ENCODE data around the gene IGF2BP3. TPM values are rescaled to one million over a fixed set of nuclear protein-coding genes. Genes with fewer than 3 reads are reported as not detected.

IGF2BP3 gene
- total and polyA plus RNA-seq, 3 donors from 2014 or later, result 17.8 to 36.0 (median 20.1) TPM

DNA sequence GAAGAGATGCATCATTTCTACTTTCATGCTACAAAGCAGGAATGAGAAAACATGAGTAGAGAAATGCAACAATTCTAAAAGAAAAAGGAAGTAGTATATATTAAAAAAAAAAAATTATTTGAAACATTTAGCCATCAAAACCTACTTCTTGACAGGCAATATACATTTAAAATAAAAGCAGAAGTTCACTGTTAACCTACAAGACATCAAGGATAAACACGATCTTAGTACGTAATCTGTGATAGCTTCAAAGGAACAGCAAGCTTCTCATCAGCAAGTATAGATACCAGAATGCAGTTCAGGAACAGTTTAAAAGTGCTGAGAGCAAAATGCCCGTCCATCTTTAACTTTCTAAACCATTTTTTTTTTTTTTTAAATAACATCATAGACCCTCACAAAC, 134.2 kb downstream of the IGF2BP3 start:
- Histone ChIP-seq H3K36me3 (ENCODE audit: low read depth, missing control alignments) (no peaks in the 10 kb centered on the region), H3K9me3 (no peaks in the 10 kb centered on the region), H3K4me3 (no peak overlapping the region), H3K4me1 (peaks cover 5% of the 10 kb centered on the region), H3K27ac (no peak overlapping the region), H3K27me3 (no peaks in the 10 kb centered on the region)
- intact Hi-C loops (cut with DNase I; ENCODE audit: low total_unique reads), result no loop called here
- TF ChIP-seq, protein P1, sequence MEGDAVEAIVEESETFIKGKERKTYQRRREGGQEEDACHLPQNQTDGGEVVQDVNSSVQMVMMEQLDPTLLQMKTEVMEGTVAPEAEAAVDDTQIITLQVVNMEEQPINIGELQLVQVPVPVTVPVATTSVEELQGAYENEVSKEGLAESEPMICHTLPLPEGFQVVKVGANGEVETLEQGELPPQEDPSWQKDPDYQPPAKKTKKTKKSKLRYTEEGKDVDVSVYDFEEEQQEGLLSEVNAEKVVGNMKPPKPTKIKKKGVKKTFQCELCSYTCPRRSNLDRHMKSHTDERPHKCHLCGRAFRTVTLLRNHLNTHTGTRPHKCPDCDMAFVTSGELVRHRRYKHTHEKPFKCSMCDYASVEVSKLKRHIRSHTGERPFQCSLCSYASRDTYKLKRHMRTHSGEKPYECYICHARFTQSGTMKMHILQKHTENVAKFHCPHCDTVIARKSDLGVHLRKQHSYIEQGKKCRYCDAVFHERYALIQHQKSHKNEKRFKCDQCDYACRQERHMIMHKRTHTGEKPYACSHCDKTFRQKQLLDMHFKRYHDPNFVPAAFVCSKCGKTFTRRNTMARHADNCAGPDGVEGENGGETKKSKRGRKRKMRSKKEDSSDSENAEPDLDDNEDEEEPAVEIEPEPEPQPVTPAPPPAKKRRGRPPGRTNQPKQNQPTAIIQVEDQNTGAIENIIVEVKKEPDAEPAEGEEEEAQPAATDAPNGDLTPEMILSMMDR (IDR thresholded peaks at IDR 0.05), result no peak
- TF ChIP-seq POLR2A (IDR thresholded peaks at IDR 0.05), result no peak
- WGBS, 2 donors, result 67 to 73% methylated on average over 3 of the region's 3 CpGs
- DNase-seq, result no peak

DNA sequence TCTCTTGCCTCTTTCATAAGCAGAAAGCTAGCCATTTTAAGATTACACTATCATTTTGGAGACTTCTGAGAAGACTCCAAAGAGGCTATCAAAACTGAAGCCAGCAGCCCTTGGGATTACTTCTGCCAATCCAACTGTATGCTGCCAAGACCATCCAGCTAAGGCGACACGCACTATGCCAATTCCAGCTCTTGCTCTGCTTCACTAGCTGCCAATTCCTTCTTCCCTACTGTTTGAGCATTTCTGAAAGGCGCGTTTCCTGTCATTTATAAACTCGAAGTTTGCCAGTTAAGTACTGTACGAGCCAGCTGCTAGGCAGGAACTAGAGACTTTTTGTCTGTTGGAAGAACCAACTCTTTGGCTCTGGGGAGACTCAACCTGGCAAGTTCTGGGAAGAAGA, 134.7 kb downstream of the IGF2BP3 start:
- intact Hi-C loops (cut with DNase I; ENCODE audit: low total_unique reads), result no loop called here
- Histone ChIP-seq H3K4me3 (no peak overlapping the region), H3K4me1 (peaks cover 5% of the 10 kb centered on the region), H3K27ac (no peak overlapping the region), H3K9me3 (no peaks in the 10 kb centered on the region), H3K36me3 (ENCODE audit: low read depth, missing control alignments) (no peaks in the 10 kb centered on the region), H3K27me3 (no peaks in the 10 kb centered on the region)
- TF ChIP-seq, protein P1 (IDR thresholded peaks at IDR 0.05), result no peak
- TF ChIP-seq POLR2A (IDR thresholded peaks at IDR 0.05), result no peak
- DNase-seq, result no peak
- WGBS, 2 donors, result 40 to 65% methylated on average over 6 of the region's 6 CpGs

GRCh38 chr7:23335136-23335535, 135.2 kb downstream of the IGF2BP3 start:
- Histone ChIP-seq H3K36me3 (ENCODE audit: low read depth, missing control alignments) (no peaks in the 10 kb centered on the region), H3K27ac (peak overlapping the region in 1 of 2 donors; percentile 11), H3K4me1 (peaks cover 5% of the 10 kb centered on the region), H3K27me3 (no peaks in the 10 kb centered on the region), H3K9me3 (no peaks in the 10 kb centered on the region), H3K4me3 (no peak overlapping the region)
- no peak for DNase-seq
- WGBS, 2 donors, result 35 to 46% methylated on average over 2 of the region's 2 CpGs
- TF ChIP-seq, protein P1 (IDR thresholded peaks at IDR 0.05), result no peak
- TF ChIP-seq POLR2A (IDR thresholded peaks at IDR 0.05), result no peak
- intact Hi-C loops (cut with DNase I; ENCODE audit: low total_unique reads), result no loop called here

DNA sequence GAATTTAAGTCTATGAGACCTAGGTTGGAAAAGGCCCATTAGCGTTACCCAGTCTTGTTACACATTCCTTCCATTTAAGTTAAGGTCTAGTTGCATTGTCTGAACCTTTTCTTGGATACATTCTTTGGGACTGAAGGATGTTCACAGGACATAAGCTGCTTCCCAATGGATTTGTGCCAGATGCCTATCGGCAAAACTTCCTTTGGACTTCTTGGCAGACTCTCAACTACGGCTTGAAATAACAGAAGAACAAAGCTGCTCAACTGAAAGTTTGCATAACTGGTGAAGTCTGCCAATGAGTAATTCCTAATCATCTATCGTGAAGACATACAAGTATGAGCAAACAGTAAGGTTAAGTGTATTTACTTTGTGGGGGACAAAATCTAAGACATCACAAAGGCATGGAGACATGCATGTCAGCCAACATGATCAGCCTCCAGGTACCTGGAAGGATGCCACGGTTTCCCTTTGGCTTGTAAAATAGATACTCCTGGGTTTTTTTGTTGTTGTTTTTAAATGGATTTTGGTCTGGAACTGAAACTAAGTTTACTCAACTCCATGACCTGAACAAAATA, 135.7 kb downstream of the IGF2BP3 start:
- intact Hi-C loops (cut with DNase I; ENCODE audit: low total_unique reads), result no loop called here
- no peaks in the 10 kb centered on the region for H3K27me3 ChIP-seq
- H3K27ac ChIP-seq, result no peak overlapping the region
- no peak for DNase-seq
- 26 to 30% methylated on average over 5 of the region's 5 CpGs for WGBS, 2 donors
- TF ChIP-seq POLR2A (IDR thresholded peaks at IDR 0.05), result no peak
- TF ChIP-seq, protein P1 (IDR thresholded peaks at IDR 0.05), result no peak
- no peaks in the 10 kb centered on the region for H3K9me3 ChIP-seq
- H3K4me1 ChIP-seq, result peaks cover 5% of the 10 kb centered on the region
- H3K36me3 ChIP-seq (ENCODE audit: low read depth, missing control alignments), result no peaks in the 10 kb centered on the region
- no peak overlapping the region for H3K4me3 ChIP-seq

DNA sequence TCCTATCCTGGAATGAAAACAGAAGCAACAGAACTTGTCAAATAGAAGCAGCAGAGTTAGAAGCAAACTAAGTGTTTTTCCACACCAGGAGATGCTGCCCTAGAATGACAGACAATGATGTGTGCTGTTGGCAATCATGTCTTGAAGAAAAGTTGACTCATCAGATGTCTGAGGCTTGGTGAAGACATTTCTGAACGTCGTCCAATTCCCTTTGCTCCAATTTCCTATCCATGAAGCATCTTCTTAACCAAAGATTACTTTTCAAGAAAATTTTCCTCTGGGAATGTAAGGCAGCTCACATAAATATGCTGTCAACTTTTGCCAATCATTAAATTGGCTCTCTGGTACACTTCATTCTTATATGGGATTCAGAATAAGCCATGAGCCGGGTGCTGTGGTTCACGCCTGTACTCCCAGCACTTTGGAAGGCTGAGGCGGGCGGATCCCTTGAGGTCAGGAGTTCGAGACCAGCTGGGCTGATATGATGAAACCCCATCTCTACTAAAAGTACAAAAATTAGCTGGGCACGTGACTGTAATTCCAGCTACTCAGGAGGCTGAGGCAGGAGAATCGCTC, 136.5 kb downstream of the IGF2BP3 start:
- H3K4me1 ChIP-seq, result peaks cover 5% of the 10 kb centered on the region
- intact Hi-C loops (cut with DNase I; ENCODE audit: low total_unique reads), result no loop called here
- TF ChIP-seq POLR2A (IDR thresholded peaks at IDR 0.05), result no peak
- TF ChIP-seq, protein P1 (IDR thresholded peaks at IDR 0.05), result no peak
- no peaks in the 10 kb centered on the region for H3K9me3 ChIP-seq
- H3K27ac ChIP-seq, result no peak overlapping the region
- no peaks in the 10 kb centered on the region for H3K36me3 ChIP-seq (ENCODE audit: low read depth, missing control alignments)
- 53 to 61% methylated on average over 8 to 9 of the region's 9 CpGs for WGBS, 2 donors
- DNase-seq, result no peak
- H3K27me3 ChIP-seq, result no peaks in the 10 kb centered on the region
- H3K4me3 ChIP-seq, result no peak overlapping the region
